GM19324 (cell line): Measurements from ENCODE around the gene SH3D19.
"Not testable (repeated sequence)": the region's sequence is repeated elsewhere in the genome, so short reads cannot be mapped to it uniquely, and the experiment has no call there.

ENCODE experiments used
- ATAC-seq: cut with Tn5 transposase; IDR thresholded peaks from one replicate; pipeline ENCODE4 v1.9.1; 2021; ENCODE audit warnings: mild to moderate bottlenecking, moderate library complexity; ENCODE audit not compliant: unreplicated experiment, low FRiP score

SH3D19 gene

GRCh38 chr4:151107063-151107462 is 218.3 kb downstream of the SH3D19 start:
- ATAC-seq, result no peak

GRCh38 chr4:151105454-151106032 is 219.9 kb downstream of the SH3D19 start:
- ATAC-seq, result no peak

- no peak for ATAC-seq
Measured at GRCh38 chr4:151104621-151105020, 220.8 kb downstream of the SH3D19 start.

GRCh38 chr4:151103758-151104157 is 221.6 kb downstream of the SH3D19 start:
- no peak for ATAC-seq

GRCh38 chr4:151100531-151100930 is 224.9 kb downstream of the SH3D19 start:
- ATAC-seq, result no peak

GRCh38 chr4:151099976-151100417 is 225.4 kb downstream of the SH3D19 start:
- peak; percentile 0 for ATAC-seq

- peak; percentile 99 for ATAC-seq
Measured at GRCh38 chr4:151099229-151099975, 226.0 kb downstream of the SH3D19 start, which contains the start of gene RPS3A. Gene RPS3A (plus strand): TSS chr4:151099628. CDS start chr4:151099653, 25 bp downstream.

- no peak for ATAC-seq
Measured at GRCh38 chr4:151098979-151099228, 226.5 kb downstream of the SH3D19 start.

GRCh38 chr4:151097759-151098158 is 227.6 kb downstream of the SH3D19 start:
- no peak for ATAC-seq

GRCh38 chr4:151095142-151095541 is 230.3 kb downstream of the SH3D19 start:
- ATAC-seq, result no peak

GRCh38 chr4:151094290-151094751 is 231.1 kb downstream of the SH3D19 start:
- no peak for ATAC-seq

- ATAC-seq, result no peak
Measured at GRCh38 chr4:151093203-151093602, 232.2 kb downstream of the SH3D19 start.

- no peak for ATAC-seq
Measured at GRCh38 chr4:151092488-151092887, 232.9 kb downstream of the SH3D19 start.

- no peak for ATAC-seq
Measured at GRCh38 chr4:151091047-151091446, 234.4 kb downstream of the SH3D19 start.

GRCh38 chr4:151087467-151087866 is 237.9 kb downstream of the SH3D19 start:
- ATAC-seq, result no peak

GRCh38 chr4:151077978-151078377 is 247.4 kb downstream of the SH3D19 start:
- ATAC-seq, result not testable (repeated sequence)

- no peak for ATAC-seq
Measured at GRCh38 chr4:151074416-151074916, 250.9 kb downstream of the SH3D19 start.
